Measurements from ENCODE around the gene PIP5KL1. TPM values are rescaled to one million over a fixed set of nuclear protein-coding genes. Genes with fewer than 3 reads are reported as not detected.

The PIP5KL1 gene
- total and polyA plus RNA-seq, 2 of the 8 experiments (the other 6 are each of a cell fraction or from before 2014, with no cell fraction given): 13.4 to 15.4 TPM

- H3K4me2 ChIP-seq (ENCODE audit: insufficient read depth in 1 of 2, low read depth in 2 of 2, low read length in 2 of 2): no peak overlapping the region
- H2AK5ac ChIP-seq (ENCODE audit: low read depth, low read length): no peak overlapping the region
- no peak overlapping the region for H4K5ac ChIP-seq (ENCODE audit: insufficient read length, low read depth, low read length)
- no peak overlapping the region for H3K56ac ChIP-seq (replicated peaks; ENCODE audit: insufficient read length, low read depth, low read length)
- H3K9me3 ChIP-seq (ENCODE audit: insufficient read depth in 2 of 2, low read depth in 1 of 2, low read length in 1 of 2): no peaks in the 10 kb centered on the region
- H2BK12ac ChIP-seq (ENCODE audit: low read depth, low read length): no peak overlapping the region
- peaks cover 0 to 2% (median under 1%) of the 10 kb centered on the region in 4 experiments; a peak in 4 of 7 replicates for H3K4me1 ChIP-seq (replicated peaks in 1 of 4; ENCODE audit: control insufficient read depth in 3 of 4, insufficient read depth in 4 of 4, low read length in 3 of 4)
- no peak overlapping the region for H3K23ac ChIP-seq (ENCODE audit: insufficient read length)
- DNase-seq (ENCODE audit: low read depth in 1 of 2, low spot score in 2 of 2) (no peak), FAIRE-seq (no peak)
- H3K79me1 ChIP-seq (ENCODE audit: low read depth, low read length): peaks cover 15% of the 10 kb centered on the region
- H3K18ac ChIP-seq (ENCODE audit: extremely low read depth, low read length): no peak overlapping the region
- no peak overlapping the region for H2BK120ac ChIP-seq (replicated peaks; ENCODE audit: low read depth, low read length)
- H4K8ac ChIP-seq (ENCODE audit: extremely low read depth, insufficient read depth, low read length): no peak overlapping the region
- peaks cover 0 to 34% of the 10 kb centered on the region in 2 experiments; a peak in 2 of 4 replicates for H3K79me2 ChIP-seq (ENCODE audit: control insufficient read depth in 1 of 2, insufficient read depth in 2 of 2, low read length in 2 of 2)
- no peak overlapping the region for H2AFZ ChIP-seq (ENCODE audit: low read length)
- no peak overlapping the region for H3K14ac ChIP-seq (ENCODE audit: insufficient read length)
- no peaks in the 10 kb centered on the region for H3K27me3 ChIP-seq (replicated peaks in 1 of 4; ENCODE audit: control insufficient read depth in 3 of 4, extremely low read depth in 1 of 4, insufficient read depth in 3 of 4, low read length in 3 of 4)
- ChIA-PET CTCF (ENCODE audit: partially characterized antibody) (interaction anchor here (0.9 to 35.5 kb wide), 6 partner anchors 8 to 168 kb away, joined by 3 to 825 read pairs (median 8); partner anchors contain the start of gene EEIG1), POLR2A (ENCODE audit: partially characterized antibody) (interaction anchor here (1.0 to 1.7 kb wide), 2 partner anchors 106 to 129 kb away, joined by 3 to 5 read pairs; no protein-coding TSS in a partner anchor)
- no peak overlapping the region for H4K91ac ChIP-seq (replicated peaks; ENCODE audit: insufficient read length, low read length)
- H3K4me3 ChIP-seq (ENCODE audit: extremely low read depth in 1 of 4, insufficient read depth in 2 of 4, low read depth in 3 of 4, low read length in 4 of 4): no peak overlapping the region
- H2BK20ac ChIP-seq (ENCODE audit: low read length): no peak overlapping the region
- WGBS, 2 experiments (ENCODE audit: extremely low coverage in 1 of 2, insufficient coverage in 1 of 2, insufficient read length in 1 of 2, insufficient replicate concordance in 2 of 2, low coverage in 1 of 2, low lambda C conversion rate in 2 of 2, missing lambda C conversion rate in 1 of 2): 87% methylated on average over 13 of the region's 17 CpGs; no CpG with 5 or more reads in 1 of the 2 experiments
- no peak overlapping the region for H3K9ac ChIP-seq (replicated peaks in 1 of 4; ENCODE audit: extremely low read depth in 1 of 4, low read depth in 3 of 4, low read length in 3 of 4)
- peak overlapping the region; percentile 60 for H2BK5ac ChIP-seq (ENCODE audit: low read depth, low read length)
- H3K36me3 ChIP-seq (ENCODE audit: control insufficient read depth in 2 of 4, insufficient read depth in 4 of 4, low read length in 3 of 4): peaks cover 0 to 6% (median 2%) of the 10 kb centered on the region in 4 experiments; a peak in 6 of 8 replicates
- no peak overlapping the region for H2BK15ac ChIP-seq (ENCODE audit: low read length)
- H3K4ac ChIP-seq (replicated peaks; ENCODE audit: insufficient read length, low read depth, low read length): no peak overlapping the region
- H3K23me2 ChIP-seq (ENCODE audit: low read depth, low read length): no peaks in the 10 kb centered on the region
- H4K20me1 ChIP-seq (replicated peaks in 1 of 2; ENCODE audit: control insufficient read depth in 1 of 2, insufficient read depth in 2 of 2, low read length in 2 of 2): peaks cover 19 to 27% of the 10 kb centered on the region in 2 experiments
- H3K27ac ChIP-seq (ENCODE audit: low read depth, low read length): no peak overlapping the region
- TF ChIP-seq FOSL1 (IDR thresholded peaks at IDR 0.05; ENCODE audit: insufficient read depth, low read depth, low read length) (no peak), BCL11A (IDR thresholded peaks at IDR 0.05; ENCODE audit: low read depth in 2 of 2, low read length in 2 of 2) (no peak), POU5F1 (IDR thresholded peaks at IDR 0.05; ENCODE audit: low read depth, low read length) (no peak), RFX5 (IDR thresholded peaks at IDR 0.05; ENCODE audit: borderline replicate concordance, low read depth, low read length) (no peak), GTF2F1 (IDR thresholded peaks at IDR 0.05; ENCODE audit: borderline replicate concordance, low read depth, low read length) (no peak), CHD2 (IDR thresholded peaks at IDR 0.05; ENCODE audit: low read length) (no peak), ATF3 (IDR thresholded peaks at IDR 0.05; ENCODE audit: insufficient read depth, low read depth, low read length) (no peak), MAX (IDR thresholded peaks at IDR 0.05) (no peak), POLR2AphosphoS5 (IDR thresholded peaks at IDR 0.05; ENCODE audit: low read depth, low read length) (no peak)
Observed at GRCh38 chr9:127949827-127950512, 19.4 kb upstream of the PIP5KL1 start.
